Vagina (tissue), 2 donors: ENCODE measurements around the gene RUNDC1. TPM values are rescaled to one million over a fixed set of nuclear protein-coding genes. Genes with fewer than 3 reads are reported as not detected.
A peak's percentile ranks its signal among the peaks of the same experiment; 100 is the strongest.

ENCODE experiments used
- DNase-seq, 2 donors: peaks; one replicate each; pipeline ENCODE4 v3.0.0-alpha.2; 2017; ENCODE audit errors: extremely low spot score in 2 of 2
- H3K27ac ChIP-seq: fragments of 200-600 bp; sonication (generic); one replicate; pipeline ENCODE4 v1.5.1; 2019
- H3K27me3 ChIP-seq: fragments of 200-600 bp; sonication (generic); one replicate; pipeline ENCODE4 v1.5.1; 2019
- H3K36me3 ChIP-seq, 2 donors: fragments of 200-600 bp; sonication (generic); one replicate each; pipeline ENCODE4 v1.5.1; 2017 to 2019
- H3K4me1 ChIP-seq: fragments of 200-600 bp; sonication (generic); one replicate; pipeline ENCODE4 v1.5.1; 2019
- H3K4me3 ChIP-seq, 2 donors: fragments of 200-600 bp; sonication (generic); 1 replicate in 1 of 2; 2 replicates in 1 of 2; pipeline ENCODE4 v1.5.1; 2016 to 2019
- H3K9me3 ChIP-seq: fragments of 200-600 bp; sonication (generic); one replicate; pipeline ENCODE4 v1.5.1; 2019
- POLR2A ChIP-seq, 2 donors: fragments of 450-650 bp; IDR thresholded peaks; one replicate each; pipeline ENCODE4 v1.6.1; 2017; ENCODE audit warnings: antibody characterized with exemption in 2 of 2, mild to moderate bottlenecking in 2 of 2, moderate library complexity in 2 of 2
- POLR2AphosphoS5 ChIP-seq, 2 donors: sonication (generic); formaldehyde crosslinking; IDR thresholded peaks; one replicate each; pipeline ENCODE4 v1.9.0; 2017; ENCODE audit warnings: antibody characterized with exemption in 2 of 2, mild to moderate bottlenecking in 2 of 2, low read depth in 1 of 2; ENCODE audit not compliant: insufficient read depth in 1 of 2
- intact Hi-C: fragments of 100-400 bp; cut with DNase I; formaldehyde crosslinking; loops from one replicate; pipeline ENCODE4 v1.15.1; 2023
- total RNA-seq: library from RNA; depleted of rRNA; stranded (reverse); fragments of >200 nt; gene quantifications from one replicate; pipeline ENCODE4 v1.2.3, GENCODE V29; 2016
- TF ChIP-seq, protein P1 (sequence below), 3 experiments: fragments of 450-650 bp in 2 of 3; fragments of 200-600 bp in 1 of 3; sonication (generic) in 1 of 3; IDR thresholded peaks; one replicate each; pipeline ENCODE4 v1.5.1; 2017 to 2019; ENCODE audit warnings: antibody characterized with exemption in 3 of 3, mild to moderate bottlenecking in 2 of 3, moderate library complexity in 2 of 3

The RUNDC1 gene
- total RNA-seq, 1 donor from 2014 or later: 21.4 TPM

DNA sequence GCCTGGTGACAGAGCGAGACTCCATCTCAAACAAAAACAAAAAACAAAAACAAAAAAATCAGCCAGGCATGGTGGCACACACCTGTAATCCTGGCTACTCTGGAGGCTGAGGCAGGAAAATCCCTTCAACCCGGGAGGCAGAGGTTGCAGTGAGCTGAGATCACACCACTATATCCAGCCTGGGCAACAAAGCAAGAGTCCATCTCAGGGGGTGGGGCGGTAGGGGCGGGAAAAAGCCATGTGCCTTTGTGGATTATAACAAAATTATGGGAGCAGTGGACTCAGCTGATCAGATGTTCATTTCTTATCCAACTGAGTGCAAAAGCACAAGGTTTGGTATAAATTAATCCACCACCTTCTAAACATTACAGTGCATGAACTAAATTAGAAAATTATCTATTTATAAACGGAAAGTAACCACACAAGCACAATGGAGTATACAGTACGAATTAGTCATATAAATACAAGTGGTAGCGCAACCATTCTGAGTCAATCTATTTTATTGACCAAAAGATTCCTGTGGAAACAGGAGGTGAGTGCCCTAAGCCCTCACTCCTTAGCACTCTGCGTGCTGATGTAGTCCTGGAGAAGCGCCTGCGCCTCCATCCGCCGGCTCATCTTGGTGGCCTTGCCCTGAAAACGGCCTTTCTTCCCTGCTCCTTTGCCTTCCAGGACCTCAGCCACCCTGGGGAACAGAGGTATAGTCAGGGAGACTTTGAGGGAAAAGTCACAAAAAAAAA, 30.2 kb upstream of the RUNDC1 start:
- DNase-seq: no peak

GRCh38 chr17:42953669-42954068, 26.7 kb upstream of the RUNDC1 start:
- H3K36me3 ChIP-seq: peaks cover 0 to 74% of the 10 kb centered on the region in 2 donors

More for the DNA sequence above, 30.2 kb upstream of the RUNDC1 start:
- no peaks in the 10 kb centered on the region for H3K9me3 ChIP-seq
- peaks cover 0 to 57% of the 10 kb centered on the region in 2 donors for H3K36me3 ChIP-seq
- no peak for TF ChIP-seq POLR2A (IDR thresholded peaks at IDR 0.05)
- TF ChIP-seq, protein P1, sequence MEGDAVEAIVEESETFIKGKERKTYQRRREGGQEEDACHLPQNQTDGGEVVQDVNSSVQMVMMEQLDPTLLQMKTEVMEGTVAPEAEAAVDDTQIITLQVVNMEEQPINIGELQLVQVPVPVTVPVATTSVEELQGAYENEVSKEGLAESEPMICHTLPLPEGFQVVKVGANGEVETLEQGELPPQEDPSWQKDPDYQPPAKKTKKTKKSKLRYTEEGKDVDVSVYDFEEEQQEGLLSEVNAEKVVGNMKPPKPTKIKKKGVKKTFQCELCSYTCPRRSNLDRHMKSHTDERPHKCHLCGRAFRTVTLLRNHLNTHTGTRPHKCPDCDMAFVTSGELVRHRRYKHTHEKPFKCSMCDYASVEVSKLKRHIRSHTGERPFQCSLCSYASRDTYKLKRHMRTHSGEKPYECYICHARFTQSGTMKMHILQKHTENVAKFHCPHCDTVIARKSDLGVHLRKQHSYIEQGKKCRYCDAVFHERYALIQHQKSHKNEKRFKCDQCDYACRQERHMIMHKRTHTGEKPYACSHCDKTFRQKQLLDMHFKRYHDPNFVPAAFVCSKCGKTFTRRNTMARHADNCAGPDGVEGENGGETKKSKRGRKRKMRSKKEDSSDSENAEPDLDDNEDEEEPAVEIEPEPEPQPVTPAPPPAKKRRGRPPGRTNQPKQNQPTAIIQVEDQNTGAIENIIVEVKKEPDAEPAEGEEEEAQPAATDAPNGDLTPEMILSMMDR (IDR thresholded peaks at IDR 0.05): no peak
- no peak for TF ChIP-seq POLR2AphosphoS5 (IDR thresholded peaks at IDR 0.05; ENCODE audit: insufficient read depth in 1 of 2, low read depth in 1 of 2)
- no peak overlapping the region for H3K27ac ChIP-seq
- H3K27me3 ChIP-seq: no peaks in the 10 kb centered on the region
- no peaks in the 10 kb centered on the region for H3K4me1 ChIP-seq
- intact Hi-C loops: no loop called here
- no peak overlapping the region for H3K4me3 ChIP-seq

DNA sequence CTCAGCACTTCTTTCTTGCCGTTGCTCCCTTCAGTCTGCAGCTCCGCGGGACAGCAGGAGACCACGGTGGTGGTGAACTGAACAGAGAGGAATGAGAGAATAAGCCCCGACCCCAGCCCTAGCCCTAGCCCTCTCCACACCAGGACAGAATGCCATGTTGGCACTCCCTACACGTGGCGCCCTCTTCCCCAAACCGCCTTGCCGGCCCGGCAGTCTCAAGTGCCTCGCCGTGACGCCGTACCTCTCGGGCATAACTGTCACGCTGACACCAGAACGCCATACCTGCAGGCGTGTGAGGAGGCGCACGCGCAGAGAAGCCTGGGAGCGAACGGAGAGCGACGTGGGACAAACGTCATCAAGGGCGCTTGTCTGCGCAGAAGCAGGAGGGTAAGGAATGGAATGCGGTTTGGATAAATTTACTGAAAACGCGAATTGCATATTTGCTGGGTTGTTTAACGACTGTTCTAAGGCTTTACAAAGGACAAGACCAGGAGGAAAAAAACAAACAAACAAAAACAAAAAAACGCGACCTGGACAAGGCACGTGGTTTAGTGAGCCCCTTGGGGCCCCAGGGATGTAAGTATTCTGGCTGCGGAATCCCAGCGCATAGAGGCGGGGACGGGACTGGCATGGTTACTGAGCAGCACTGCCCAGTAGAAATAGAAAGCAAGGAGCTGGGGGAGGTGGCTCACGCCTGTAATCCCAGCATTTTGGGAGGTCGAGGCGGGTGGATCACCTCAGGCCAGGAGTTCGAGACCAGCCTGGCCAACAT, 16.0 kb upstream of the RUNDC1 start, which contains the start of gene AARSD1:
Gene AARSD1 (minus strand): TSS at position 294 of the 772 bp plus-strand sequence. CDS start 14 bp downstream, at position 280.
- intact Hi-C loops: no loop called here
- H3K4me3 ChIP-seq: peak within 1 kb of the TSS; percentile 67 to 75
- TF ChIP-seq POLR2A (IDR thresholded peaks at IDR 0.05) (peak; percentile 9 to 64), POLR2AphosphoS5 (IDR thresholded peaks at IDR 0.05; ENCODE audit: insufficient read depth in 1 of 2, low read depth in 1 of 2) (peak; percentile 93 to 99)
- TF ChIP-seq, protein P1 (IDR thresholded peaks at IDR 0.05): peak in 1 of 3 experiments; percentile 18
- no peaks in the 10 kb centered on the region for H3K27me3 ChIP-seq
- peaks cover 15% of the 10 kb centered on the region for H3K4me1 ChIP-seq
- peak within 1 kb of the TSS; percentile 84 for H3K27ac ChIP-seq
- no peaks in the 10 kb centered on the region for H3K9me3 ChIP-seq
- H3K36me3 ChIP-seq: peaks cover 0 to 21% of the 10 kb centered on the region in 2 donors
- DNase-seq: peak in 1 of 2 donors; percentile 93

More at GRCh38 chr17:42953669-42954068, 26.7 kb upstream of the RUNDC1 start:
- Histone ChIP-seq H3K27ac (no peak overlapping the region), H3K4me1 (no peaks in the 10 kb centered on the region), H3K27me3 (no peaks in the 10 kb centered on the region), H3K9me3 (no peaks in the 10 kb centered on the region), H3K4me3 (no peak overlapping the region)
- DNase-seq: no peak
- TF ChIP-seq, protein P1 (IDR thresholded peaks at IDR 0.05): no peak
- TF ChIP-seq POLR2AphosphoS5 (IDR thresholded peaks at IDR 0.05; ENCODE audit: insufficient read depth in 1 of 2, low read depth in 1 of 2): no peak
- TF ChIP-seq POLR2A (IDR thresholded peaks at IDR 0.05): no peak
- intact Hi-C loops: no loop called here

GRCh38 chr17:42967925-42968324, 12.4 kb upstream of the RUNDC1 start:
- Histone ChIP-seq H3K27me3 (no peaks in the 10 kb centered on the region), H3K27ac (no peak overlapping the region), H3K9me3 (no peaks in the 10 kb centered on the region), H3K4me3 (no peak overlapping the region), H3K4me1 (peaks cover 9% of the 10 kb centered on the region), H3K36me3 (no peaks in the 10 kb centered on the region)
- intact Hi-C loops: no loop called here
- TF ChIP-seq, protein P1 (IDR thresholded peaks at IDR 0.05): no peak
- TF ChIP-seq POLR2A (IDR thresholded peaks at IDR 0.05) (no peak), POLR2AphosphoS5 (IDR thresholded peaks at IDR 0.05; ENCODE audit: insufficient read depth in 1 of 2, low read depth in 1 of 2) (no peak)
- no peak for DNase-seq
